22Rv1 (cell line): ENCODE results near the gene CDKN1B.

Experiments
- ZFX ChIP-seq: fragments of 450-650 bp; IDR thresholded peaks from 2 replicates; pipeline ENCODE4 v1.6.1; 2017; ENCODE audit warnings: antibody characterized with exemption, borderline replicate concordance
- TF ChIP-seq, protein P1 (sequence below): fragments of 450-650 bp; IDR thresholded peaks from 2 replicates; pipeline ENCODE4 v1.5.1; 2017; ENCODE audit warnings: mild to moderate bottlenecking

DNA sequence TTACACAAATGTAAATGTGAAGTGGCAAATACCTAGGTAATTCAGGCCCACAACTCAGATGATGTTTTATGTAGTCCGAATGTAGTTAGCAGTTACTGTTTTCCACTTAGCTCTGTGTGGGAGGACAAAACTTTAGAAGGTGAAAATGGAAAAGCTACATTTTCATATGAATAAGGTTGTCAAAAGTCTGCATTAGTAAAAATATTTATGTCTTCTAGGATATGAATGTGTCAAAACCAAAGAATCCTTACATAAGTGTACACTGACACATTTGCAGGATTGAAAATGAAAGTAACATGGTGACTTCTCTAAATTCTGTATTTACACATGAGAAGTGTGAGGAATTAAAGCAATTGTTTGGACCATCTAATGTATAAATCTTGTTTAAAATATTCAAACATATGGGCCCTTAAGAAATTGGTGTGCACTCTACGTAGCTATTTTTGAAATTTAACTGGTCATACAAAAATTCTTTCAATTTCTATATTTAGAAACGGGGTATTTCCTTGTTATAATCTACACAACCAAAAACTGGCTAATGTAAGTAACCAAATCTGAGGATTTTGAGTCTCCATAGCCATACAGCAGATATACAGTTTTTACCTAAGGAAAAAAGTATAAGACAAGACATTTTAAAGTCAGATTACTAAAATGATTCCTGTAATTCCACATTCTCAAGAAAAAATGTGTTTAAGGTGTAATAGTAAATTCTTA is 5.4 kb downstream of the CDKN1B start:
- TF ChIP-seq, protein P1, sequence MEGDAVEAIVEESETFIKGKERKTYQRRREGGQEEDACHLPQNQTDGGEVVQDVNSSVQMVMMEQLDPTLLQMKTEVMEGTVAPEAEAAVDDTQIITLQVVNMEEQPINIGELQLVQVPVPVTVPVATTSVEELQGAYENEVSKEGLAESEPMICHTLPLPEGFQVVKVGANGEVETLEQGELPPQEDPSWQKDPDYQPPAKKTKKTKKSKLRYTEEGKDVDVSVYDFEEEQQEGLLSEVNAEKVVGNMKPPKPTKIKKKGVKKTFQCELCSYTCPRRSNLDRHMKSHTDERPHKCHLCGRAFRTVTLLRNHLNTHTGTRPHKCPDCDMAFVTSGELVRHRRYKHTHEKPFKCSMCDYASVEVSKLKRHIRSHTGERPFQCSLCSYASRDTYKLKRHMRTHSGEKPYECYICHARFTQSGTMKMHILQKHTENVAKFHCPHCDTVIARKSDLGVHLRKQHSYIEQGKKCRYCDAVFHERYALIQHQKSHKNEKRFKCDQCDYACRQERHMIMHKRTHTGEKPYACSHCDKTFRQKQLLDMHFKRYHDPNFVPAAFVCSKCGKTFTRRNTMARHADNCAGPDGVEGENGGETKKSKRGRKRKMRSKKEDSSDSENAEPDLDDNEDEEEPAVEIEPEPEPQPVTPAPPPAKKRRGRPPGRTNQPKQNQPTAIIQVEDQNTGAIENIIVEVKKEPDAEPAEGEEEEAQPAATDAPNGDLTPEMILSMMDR: no peak
- no peak for TF ChIP-seq ZFX
